ENCODE data around the gene POU6F2.

Gene POU6F2

DNA sequence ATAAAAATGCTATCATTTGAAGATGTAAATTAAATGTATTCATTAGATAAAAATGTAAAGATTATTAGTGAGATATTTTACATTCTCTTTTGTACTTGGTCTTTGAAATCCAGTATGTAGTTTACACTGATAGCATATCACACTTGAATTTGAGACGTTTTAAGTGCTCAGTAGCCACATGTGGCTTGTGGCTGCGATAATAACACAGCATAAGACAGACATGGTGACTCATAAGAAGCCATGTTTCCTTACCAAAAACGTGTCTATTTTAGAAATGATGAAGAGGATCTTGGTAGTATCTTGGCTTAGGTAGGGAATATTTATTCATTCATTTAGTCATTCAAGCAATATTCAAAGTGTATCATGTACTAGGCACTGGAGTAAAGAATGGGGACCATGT lies 149.3 kb downstream of the POU6F2 start:
- TF ChIP-seq EZH2phosphoT487 (IDR thresholded peaks at IDR 0.05; ENCODE audit: low read length) (no peak), EZH2 (optimal IDR thresholded peaks at IDR 0.05; ENCODE audit: low read depth, low read length) (no peak), CTCF (IDR thresholded peaks at IDR 0.05; ENCODE audit: low read length) (no peak)
- Histone ChIP-seq H4K20me1 (ENCODE audit: insufficient read depth, low read length) (no peaks in the 10 kb centered on the region), H2AFZ (ENCODE audit: low read length) (no peak overlapping the region), H3K9me2 (replicated peaks; ENCODE audit: insufficient read depth, low read length) (no peaks in the 10 kb centered on the region), H3K79me2 (ENCODE audit: low read length) (no peaks in the 10 kb centered on the region), H3F3A (ENCODE audit: insufficient read depth, low read length) (no peaks in the 10 kb centered on the region), H3K9me3 (replicated peaks; ENCODE audit: insufficient read depth, low read length) (no peaks in the 10 kb centered on the region), H3K4me2 (ENCODE audit: low read depth, low read length) (no peak overlapping the region), H3K9ac (ENCODE audit: low read length) (no peak overlapping the region), H3K4me3 (ENCODE audit: low read length) (no peak overlapping the region), H3K4me1 (ENCODE audit: low read length) (no peaks in the 10 kb centered on the region), H3K27me3 (replicated peaks; ENCODE audit: insufficient read depth, low read length) (no peaks in the 10 kb centered on the region), H3K36me3 (replicated peaks; ENCODE audit: insufficient read depth, low read length) (no peaks in the 10 kb centered on the region), H3K27ac (ENCODE audit: low read length) (no peak overlapping the region)
- no peak for DNase-seq

- no peak overlapping the region for H3K4me3 ChIP-seq (ENCODE audit: low read length)
- no peak for TF ChIP-seq EZH2phosphoT487 (IDR thresholded peaks at IDR 0.05; ENCODE audit: low read length)
- no peak for TF ChIP-seq EZH2 (optimal IDR thresholded peaks at IDR 0.05; ENCODE audit: low read depth, low read length)
- TF ChIP-seq CTCF (IDR thresholded peaks at IDR 0.05; ENCODE audit: low read length): no peak
- H4K20me1 ChIP-seq (ENCODE audit: insufficient read depth, low read length): no peaks in the 10 kb centered on the region
- no peak overlapping the region for H3K4me2 ChIP-seq (ENCODE audit: low read depth, low read length)
- no peaks in the 10 kb centered on the region for H3K9me2 ChIP-seq (replicated peaks; ENCODE audit: insufficient read depth, low read length)
- H3K4me1 ChIP-seq (ENCODE audit: low read length): no peaks in the 10 kb centered on the region
- no peaks in the 10 kb centered on the region for H3F3A ChIP-seq (ENCODE audit: insufficient read depth, low read length)
- no peaks in the 10 kb centered on the region for H3K36me3 ChIP-seq (replicated peaks; ENCODE audit: insufficient read depth, low read length)
- H3K27me3 ChIP-seq (replicated peaks; ENCODE audit: insufficient read depth, low read length): no peaks in the 10 kb centered on the region
- H3K9me3 ChIP-seq (replicated peaks; ENCODE audit: insufficient read depth, low read length): no peaks in the 10 kb centered on the region
- no peaks in the 10 kb centered on the region for H3K79me2 ChIP-seq (ENCODE audit: low read length)
- no peak for DNase-seq
- H3K27ac ChIP-seq (ENCODE audit: low read length): no peak overlapping the region
- H2AFZ ChIP-seq (ENCODE audit: low read length): no peak overlapping the region
- no peak overlapping the region for H3K9ac ChIP-seq (ENCODE audit: low read length)
These were observed 150.7 kb downstream of the POU6F2 start for GRCh38 chr7:39128287-39128843.

DNA sequence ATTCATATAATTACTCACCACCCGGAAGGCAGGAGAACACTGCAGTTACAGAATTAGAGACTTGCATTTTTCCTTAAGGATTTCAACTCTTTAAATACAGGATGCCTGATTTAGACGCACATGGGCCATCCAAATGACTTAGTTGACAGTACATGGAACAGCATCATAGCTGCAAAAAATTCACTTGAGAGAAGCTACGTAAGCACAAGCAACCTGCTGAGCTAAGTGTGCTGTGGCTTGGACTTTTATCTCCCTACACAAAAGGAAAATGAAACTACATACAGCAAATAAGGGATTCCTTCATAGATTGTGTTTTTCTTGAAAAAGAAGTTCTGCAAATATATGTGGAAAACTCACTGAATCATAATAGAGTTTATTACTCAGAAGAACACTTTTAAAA lies 152.6 kb downstream of the POU6F2 start:
- DNase-seq: peak; percentile 79
- no peaks in the 10 kb centered on the region for H4K20me1 ChIP-seq (ENCODE audit: insufficient read depth, low read length)
- H3K36me3 ChIP-seq (replicated peaks; ENCODE audit: insufficient read depth, low read length): no peaks in the 10 kb centered on the region
- no peaks in the 10 kb centered on the region for H3K79me2 ChIP-seq (ENCODE audit: low read length)
- peak overlapping the region; percentile 26; the same call in 1 of the 2 replicates for H3K4me3 ChIP-seq (ENCODE audit: low read length)
- no peaks in the 10 kb centered on the region for H3K9me2 ChIP-seq (replicated peaks; ENCODE audit: insufficient read depth, low read length)
- H2AFZ ChIP-seq (ENCODE audit: low read length): peak overlapping the region; percentile 74
- no peaks in the 10 kb centered on the region for H3K9me3 ChIP-seq (replicated peaks; ENCODE audit: insufficient read depth, low read length)
- no peaks in the 10 kb centered on the region for H3F3A ChIP-seq (ENCODE audit: insufficient read depth, low read length)
- H3K27ac ChIP-seq (ENCODE audit: low read length): no peak overlapping the region
- H3K27me3 ChIP-seq (replicated peaks; ENCODE audit: insufficient read depth, low read length): no peaks in the 10 kb centered on the region
- no peak overlapping the region for H3K9ac ChIP-seq (ENCODE audit: low read length)
- H3K4me2 ChIP-seq (ENCODE audit: low read depth, low read length): peak overlapping the region; percentile 12; the same call in 1 of the 2 replicates
- TF ChIP-seq EZH2phosphoT487 (IDR thresholded peaks at IDR 0.05; ENCODE audit: low read length): no peak
- TF ChIP-seq EZH2 (optimal IDR thresholded peaks at IDR 0.05; ENCODE audit: low read depth, low read length): no peak
- no peak for TF ChIP-seq CTCF (IDR thresholded peaks at IDR 0.05; ENCODE audit: low read length)
- no peaks in the 10 kb centered on the region for H3K4me1 ChIP-seq (ENCODE audit: low read length)
